Measurements from ENCODE around the gene OR6C74.

OR6C74 gene

GRCh38 chr12:55244309-55244708 is at the start of gene OR6C74:
OR6C74 (plus strand) TSS chr12:55244609; CDS start chr12:55247288, 2,679 bp downstream.
- Histone ChIP-seq H3K36me3 (ENCODE audit: low read length) (no peaks in the 10 kb centered on the region), H3K9me2 (replicated peaks; ENCODE audit: insufficient read depth, low read length) (no peaks in the 10 kb centered on the region), H2AFZ (ENCODE audit: low read depth, low read length, severe bottlenecking) (no peak within 1 kb of the TSS), H3F3A (ENCODE audit: insufficient read depth) (no peaks in the 10 kb centered on the region), H3K9me3 (ENCODE audit: insufficient read depth, low read length) (no peaks in the 10 kb centered on the region), H3K27ac (ENCODE audit: low read depth, low read length) (no peak within 1 kb of the TSS), H3K4me2 (ENCODE audit: low read depth, low read length, poor library complexity, severe bottlenecking) (no peak within 1 kb of the TSS), H3K27me3 (ENCODE audit: low read length) (no peaks in the 10 kb centered on the region), H4K20me1 (ENCODE audit: low read depth, low read length) (no peaks in the 10 kb centered on the region; the same call in 1 of the 2 replicates), H3K9ac (ENCODE audit: low read length) (no peak within 1 kb of the TSS), H3K4me3 (ENCODE audit: insufficient read depth, low read length, poor library complexity, severe bottlenecking) (no peak within 1 kb of the TSS), H3K79me2 (ENCODE audit: insufficient read depth, low read length) (no peaks in the 10 kb centered on the region)
- TF ChIP-seq EZH2phosphoT487 (conservative IDR thresholded peaks at IDR 0.05; ENCODE audit: low read length) (no peak), CTCF (IDR thresholded peaks at IDR 0.05; ENCODE audit: insufficient read depth, low read length, poor library complexity, severe bottlenecking) (no peak)

GRCh38 chr12:55220725-55221124 is 23.7 kb upstream of the OR6C74 start, which contains the start of gene OR10A7:
OR10A7 (plus strand) TSS chr12:55221025; CDS start chr12:55221025, 0 bp downstream.
- H3K9ac ChIP-seq (ENCODE audit: low read length) = no peak within 1 kb of the TSS
- no peaks in the 10 kb centered on the region for H3K9me3 ChIP-seq (ENCODE audit: insufficient read depth, low read length)
- no peak within 1 kb of the TSS for H3K27ac ChIP-seq (ENCODE audit: low read depth, low read length)
- no peaks in the 10 kb centered on the region for H4K20me1 ChIP-seq (ENCODE audit: low read depth, low read length)
- H3K27me3 ChIP-seq (ENCODE audit: low read length) = 0 out of 2 replicates have a peak, but pooled peaks cover 2% of the 10 kb centered on the region
- H3K4me3 ChIP-seq (ENCODE audit: insufficient read depth, low read length, poor library complexity, severe bottlenecking) = no peak within 1 kb of the TSS
- TF ChIP-seq EZH2phosphoT487 (conservative IDR thresholded peaks at IDR 0.05; ENCODE audit: low read length) = no peak
- TF ChIP-seq CTCF (IDR thresholded peaks at IDR 0.05; ENCODE audit: insufficient read depth, low read length, poor library complexity, severe bottlenecking) = no peak
- H3F3A ChIP-seq (ENCODE audit: insufficient read depth) = no peaks in the 10 kb centered on the region
- no peak within 1 kb of the TSS for H2AFZ ChIP-seq (ENCODE audit: low read depth, low read length, severe bottlenecking)
- no peak within 1 kb of the TSS for H3K4me2 ChIP-seq (ENCODE audit: low read depth, low read length, poor library complexity, severe bottlenecking)
- H3K9me2 ChIP-seq (replicated peaks; ENCODE audit: insufficient read depth, low read length) = no peaks in the 10 kb centered on the region
- no peaks in the 10 kb centered on the region for H3K79me2 ChIP-seq (ENCODE audit: insufficient read depth, low read length)
- H3K36me3 ChIP-seq (ENCODE audit: low read length) = no peaks in the 10 kb centered on the region

DNA sequence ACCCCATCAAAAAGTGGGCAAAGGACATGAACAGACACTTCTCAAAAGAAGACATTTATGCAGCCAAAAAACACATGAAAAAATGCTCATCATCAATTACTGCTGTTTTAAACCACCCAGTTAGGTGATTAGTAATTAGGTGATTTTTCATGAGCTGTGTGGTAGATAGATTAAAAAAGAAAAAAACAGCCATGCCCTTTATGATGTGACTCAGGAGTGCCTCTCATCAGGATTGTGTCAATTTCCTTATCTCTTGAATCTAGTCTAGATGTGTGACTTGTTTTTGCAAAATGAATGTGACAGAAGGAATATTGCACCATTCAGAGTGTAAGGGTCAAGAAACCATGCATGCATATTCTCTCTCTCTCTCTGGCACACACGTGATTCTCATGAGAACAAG is 17.9 kb upstream of the OR6C74 start:
- no peak overlapping the region for H3K9ac ChIP-seq (ENCODE audit: low read length)
- H3F3A ChIP-seq (ENCODE audit: insufficient read depth) = no peaks in the 10 kb centered on the region
- no peak overlapping the region for H3K4me2 ChIP-seq (ENCODE audit: low read depth, low read length, poor library complexity, severe bottlenecking)
- no peak overlapping the region for H3K27ac ChIP-seq (ENCODE audit: low read depth, low read length)
- H4K20me1 ChIP-seq (ENCODE audit: low read depth, low read length) = no peaks in the 10 kb centered on the region
- no peak overlapping the region for H3K4me3 ChIP-seq (ENCODE audit: insufficient read depth, low read length, poor library complexity, severe bottlenecking)
- H3K36me3 ChIP-seq (ENCODE audit: low read length) = no peaks in the 10 kb centered on the region
- no peaks in the 10 kb centered on the region for H3K9me3 ChIP-seq (ENCODE audit: insufficient read depth, low read length)
- TF ChIP-seq CTCF (IDR thresholded peaks at IDR 0.05; ENCODE audit: insufficient read depth, low read length, poor library complexity, severe bottlenecking) (no peak), EZH2phosphoT487 (conservative IDR thresholded peaks at IDR 0.05; ENCODE audit: low read length) (no peak)
- no peaks in the 10 kb centered on the region for H3K27me3 ChIP-seq (ENCODE audit: low read length)
- H3K9me2 ChIP-seq (replicated peaks; ENCODE audit: insufficient read depth, low read length) = no peaks in the 10 kb centered on the region
- H2AFZ ChIP-seq (ENCODE audit: low read depth, low read length, severe bottlenecking) = no peak overlapping the region
- H3K79me2 ChIP-seq (ENCODE audit: insufficient read depth, low read length) = no peaks in the 10 kb centered on the region

Data from SU-DHL-6 (cell line).